ENCODE data around the gene SPECC1L. TPM values are rescaled to one million over a fixed set of nuclear protein-coding genes. Genes with fewer than 3 reads are reported as not detected.

SPECC1L gene
- 35.9 and 40.9 TPM in 2 replicates for total RNA-seq

- intact Hi-C loops (cut with micrococcal nuclease): loop anchor here (1.0 kb wide), 1 partner anchor 285 kb away; the partner anchor contains the start of genes GUCD1 and SNRPD3
- Mint-ChIP-seq H3K9me3 (no peaks in the 10 kb centered on the region), H3K36me3 (ENCODE audit: low read depth) (peaks cover 15% of the 10 kb centered on the region)
Observed at GRCh38 chr22:24270556-24271385, at the start of gene SPECC1L. TSS of gene SPECC1L (plus strand) at chr22:24270831. CDS start at chr22:24302232, 31,401 bp downstream.

GRCh38 chr22:24224468-24224867, 46.2 kb upstream of the SPECC1L start:
- Mint-ChIP-seq H3K4me3 (ENCODE audit: low read depth) (no peak overlapping the region), H3K4me1 (ENCODE audit: low read depth) (no peaks in the 10 kb centered on the region), H3K27me3 (ENCODE audit: low read depth) (no peaks in the 10 kb centered on the region), H3K36me3 (ENCODE audit: low read depth) (no peaks in the 10 kb centered on the region), H3K27ac (no peak overlapping the region), H3K9me3 (peaks cover 4% of the 10 kb centered on the region)
- no peak for DNase-seq (ENCODE audit: low spot score)
- intact Hi-C loops (cut with micrococcal nuclease): no loop called here

More at GRCh38 chr22:24270556-24271385, at the start of gene SPECC1L:
- Mint-ChIP-seq H3K27me3 (ENCODE audit: low read depth) (no peaks in the 10 kb centered on the region), H3K4me1 (ENCODE audit: low read depth) (peaks cover 20% of the 10 kb centered on the region), H3K27ac (peak within 1 kb of the TSS; percentile 72), H3K4me3 (ENCODE audit: low read depth) (peak within 1 kb of the TSS; percentile 83)
- peak; percentile 90 for DNase-seq (ENCODE audit: low spot score)

- H3K9me3 Mint-ChIP-seq: peaks cover 4% of the 10 kb centered on the region
- intact Hi-C loops (cut with micrococcal nuclease): no loop called here
- H3K4me1 Mint-ChIP-seq (ENCODE audit: low read depth): no peaks in the 10 kb centered on the region
- H3K27ac Mint-ChIP-seq: no peak overlapping the region
- H3K4me3 Mint-ChIP-seq (ENCODE audit: low read depth): no peak overlapping the region
- no peaks in the 10 kb centered on the region for H3K36me3 Mint-ChIP-seq (ENCODE audit: low read depth)
- H3K27me3 Mint-ChIP-seq (ENCODE audit: low read depth): no peaks in the 10 kb centered on the region
- DNase-seq (ENCODE audit: low spot score): no peak
Observed at GRCh38 chr22:24225044-24225601, 45.5 kb upstream of the SPECC1L start.

- H3K36me3 Mint-ChIP-seq (ENCODE audit: low read depth): no peaks in the 10 kb centered on the region
- intact Hi-C loops (cut with micrococcal nuclease): no loop called here
- no peak overlapping the region for H3K4me3 Mint-ChIP-seq (ENCODE audit: low read depth)
- H3K9me3 Mint-ChIP-seq: peaks cover 4% of the 10 kb centered on the region
- H3K27me3 Mint-ChIP-seq (ENCODE audit: low read depth): no peaks in the 10 kb centered on the region
- DNase-seq (ENCODE audit: low spot score): no peak
- H3K4me1 Mint-ChIP-seq (ENCODE audit: low read depth): no peaks in the 10 kb centered on the region
- H3K27ac Mint-ChIP-seq: no peak overlapping the region
Observed at GRCh38 chr22:24225951-24226350, 44.7 kb upstream of the SPECC1L start.

GRCh38 chr22:24230911-24231656, 39.5 kb upstream of the SPECC1L start:
- Mint-ChIP-seq H3K27me3 (ENCODE audit: low read depth) (no peaks in the 10 kb centered on the region), H3K4me1 (ENCODE audit: low read depth) (peaks cover 2% of the 10 kb centered on the region), H3K36me3 (ENCODE audit: low read depth) (no peaks in the 10 kb centered on the region), H3K27ac (peak overlapping the region; percentile 58), H3K4me3 (ENCODE audit: low read depth) (no peak overlapping the region), H3K9me3 (no peaks in the 10 kb centered on the region)
- DNase-seq (ENCODE audit: low spot score): peak; percentile 50
- intact Hi-C loops (cut with micrococcal nuclease): loop anchor here (1.0 kb wide), 1 partner anchor 42 kb away; no protein-coding TSS in a partner anchor

- H3K27me3 Mint-ChIP-seq (ENCODE audit: low read depth): no peaks in the 10 kb centered on the region
- peak overlapping the region; percentile 58 for H3K27ac Mint-ChIP-seq
- H3K36me3 Mint-ChIP-seq (ENCODE audit: low read depth): no peaks in the 10 kb centered on the region
- H3K4me1 Mint-ChIP-seq (ENCODE audit: low read depth): peaks cover 3% of the 10 kb centered on the region
- intact Hi-C loops (cut with micrococcal nuclease): loop anchor here (1.0 kb wide), 1 partner anchor 42 kb away; no protein-coding TSS in a partner anchor
- no peak for DNase-seq (ENCODE audit: low spot score)
- no peaks in the 10 kb centered on the region for H3K9me3 Mint-ChIP-seq
- H3K4me3 Mint-ChIP-seq (ENCODE audit: low read depth): no peak overlapping the region
Observed at GRCh38 chr22:24231706-24232105, 38.9 kb upstream of the SPECC1L start.

GRCh38 chr22:24232124-24232523, 38.5 kb upstream of the SPECC1L start:
- H3K4me1 Mint-ChIP-seq (ENCODE audit: low read depth): peaks cover 4% of the 10 kb centered on the region
- no peak overlapping the region for H3K27ac Mint-ChIP-seq
- no peak overlapping the region for H3K4me3 Mint-ChIP-seq (ENCODE audit: low read depth)
- intact Hi-C loops (cut with micrococcal nuclease): no loop called here
- H3K36me3 Mint-ChIP-seq (ENCODE audit: low read depth): no peaks in the 10 kb centered on the region
- H3K9me3 Mint-ChIP-seq: no peaks in the 10 kb centered on the region
- H3K27me3 Mint-ChIP-seq (ENCODE audit: low read depth): no peaks in the 10 kb centered on the region
- no peak for DNase-seq (ENCODE audit: low spot score)

GRCh38 chr22:24232725-24233124, 37.9 kb upstream of the SPECC1L start:
- Mint-ChIP-seq H3K27ac (no peak overlapping the region), H3K4me1 (ENCODE audit: low read depth) (peaks cover 4% of the 10 kb centered on the region), H3K4me3 (ENCODE audit: low read depth) (no peak overlapping the region), H3K27me3 (ENCODE audit: low read depth) (no peaks in the 10 kb centered on the region), H3K36me3 (ENCODE audit: low read depth) (no peaks in the 10 kb centered on the region), H3K9me3 (no peaks in the 10 kb centered on the region)
- intact Hi-C loops (cut with micrococcal nuclease): no loop called here
- no peak for DNase-seq (ENCODE audit: low spot score)

GRCh38 chr22:24233235-24233634, 37.4 kb upstream of the SPECC1L start:
- no peak overlapping the region for H3K4me3 Mint-ChIP-seq (ENCODE audit: low read depth)
- H3K27me3 Mint-ChIP-seq (ENCODE audit: low read depth): no peaks in the 10 kb centered on the region
- no peak for DNase-seq (ENCODE audit: low spot score)
- H3K9me3 Mint-ChIP-seq: no peaks in the 10 kb centered on the region
- H3K4me1 Mint-ChIP-seq (ENCODE audit: low read depth): peaks cover 4% of the 10 kb centered on the region
- no peaks in the 10 kb centered on the region for H3K36me3 Mint-ChIP-seq (ENCODE audit: low read depth)
- intact Hi-C loops (cut with micrococcal nuclease): no loop called here
- no peak overlapping the region for H3K27ac Mint-ChIP-seq

GRCh38 chr22:24233816-24234215, 36.8 kb upstream of the SPECC1L start:
- H3K27ac Mint-ChIP-seq: no peak overlapping the region
- no peak overlapping the region for H3K4me3 Mint-ChIP-seq (ENCODE audit: low read depth)
- H3K4me1 Mint-ChIP-seq (ENCODE audit: low read depth): peaks cover 4% of the 10 kb centered on the region
- no peaks in the 10 kb centered on the region for H3K27me3 Mint-ChIP-seq (ENCODE audit: low read depth)
- no peaks in the 10 kb centered on the region for H3K9me3 Mint-ChIP-seq
- intact Hi-C loops (cut with micrococcal nuclease): no loop called here
- DNase-seq (ENCODE audit: low spot score): no peak
- H3K36me3 Mint-ChIP-seq (ENCODE audit: low read depth): no peaks in the 10 kb centered on the region

GRCh38 chr22:24235315-24235714, 35.3 kb upstream of the SPECC1L start:
- H3K36me3 Mint-ChIP-seq (ENCODE audit: low read depth): no peaks in the 10 kb centered on the region
- H3K9me3 Mint-ChIP-seq: no peaks in the 10 kb centered on the region
- no peak overlapping the region for H3K4me3 Mint-ChIP-seq (ENCODE audit: low read depth)
- no peak for DNase-seq (ENCODE audit: low spot score)
- intact Hi-C loops (cut with micrococcal nuclease): no loop called here
- H3K27ac Mint-ChIP-seq: no peak overlapping the region
- no peaks in the 10 kb centered on the region for H3K27me3 Mint-ChIP-seq (ENCODE audit: low read depth)
- peaks cover 7% of the 10 kb centered on the region for H3K4me1 Mint-ChIP-seq (ENCODE audit: low read depth)

GRCh38 chr22:24236656-24237055, 34.0 kb upstream of the SPECC1L start:
- intact Hi-C loops (cut with micrococcal nuclease): no loop called here
- H3K9me3 Mint-ChIP-seq: no peaks in the 10 kb centered on the region
- DNase-seq (ENCODE audit: low spot score): no peak
- no peaks in the 10 kb centered on the region for H3K36me3 Mint-ChIP-seq (ENCODE audit: low read depth)
- H3K27ac Mint-ChIP-seq: no peak overlapping the region
- no peaks in the 10 kb centered on the region for H3K27me3 Mint-ChIP-seq (ENCODE audit: low read depth)
- H3K4me1 Mint-ChIP-seq (ENCODE audit: low read depth): peaks cover 15% of the 10 kb centered on the region
- no peak overlapping the region for H3K4me3 Mint-ChIP-seq (ENCODE audit: low read depth)
